Activated CD4-positive, alpha-beta T cell treated with anti-CD3 and anti-CD28 coated beads for 36 hours (primary cell): ENCODE data around the gene AMN. TPM values are rescaled to one million over a fixed set of nuclear protein-coding genes. Genes with fewer than 3 reads are reported as not detected.
"Not testable (repeated sequence)": the region's sequence is repeated elsewhere in the genome, so short reads cannot be mapped to it uniquely, and the experiment has no call there.

Source experiments
- ATAC-seq: fragments of 200-7000 bp; cut with Tn5 transposase; one replicate; pipeline ENCODE4 v1.10.0; 2021; ENCODE audit warnings: mild to moderate bottlenecking, moderate library complexity
- CTCF ChIA-PET: fragments of 350-600 bp; sonication (Branson Sonifier 250); formaldehyde crosslinking; loops from one replicate; lab custom pipeline; 2021; ENCODE audit warnings: antibody characterized with exemption; lab: Charles Lee
- POLR2A ChIA-PET: fragments of 350-600 bp; sonication (Branson Sonifier 250); formaldehyde crosslinking; loops from one replicate; lab custom pipeline; 2021; ENCODE audit warnings: antibody characterized with exemption, inconsistent platforms; lab: Charles Lee
- DNase-seq: peaks from one replicate; pipeline ENCODE4 v3.0.0-alpha.2; 2020
- H3K27ac Mint-ChIP-seq: one replicate; pipeline ENCODE4 v1.8.0; 2021; ENCODE audit warnings: mixed read lengths
- H3K27me3 Mint-ChIP-seq: one replicate; pipeline ENCODE4 v1.8.0; 2021; ENCODE audit warnings: mixed read lengths
- H3K36me3 Mint-ChIP-seq: one replicate; pipeline ENCODE4 v1.8.0; 2021; ENCODE audit warnings: low read depth, mixed read lengths
- H3K4me1 Mint-ChIP-seq: one replicate; pipeline ENCODE4 v1.8.0; 2021; ENCODE audit warnings: mixed read lengths
- H3K4me3 Mint-ChIP-seq: one replicate; pipeline ENCODE4 v1.8.0; 2021; ENCODE audit warnings: mild to moderate bottlenecking, moderate library complexity, mixed read lengths
- H3K9me3 Mint-ChIP-seq: one replicate; pipeline ENCODE4 v1.8.0; 2021; ENCODE audit warnings: low read depth, mixed read lengths
- intact Hi-C, 2 experiments: fragments of 100-400 bp; cut with DNase I in 1 of 2; cut with micrococcal nuclease in 1 of 2; formaldehyde crosslinking; loops; one replicate each; pipeline versions ENCODE4 v1.14.2 to v1.15.1; 2022 to 2024; cut with DNase I, micrococcal nuclease
- total RNA-seq, 2 experiments: library from RNA; stranded (reverse); gene quantifications; one replicate each; pipeline ENCODE4 v1.2.3, GENCODE V29; 2021

Gene AMN
- total RNA-seq: under 1 TPM; 0.23 to 0.53 TPM

DNA sequence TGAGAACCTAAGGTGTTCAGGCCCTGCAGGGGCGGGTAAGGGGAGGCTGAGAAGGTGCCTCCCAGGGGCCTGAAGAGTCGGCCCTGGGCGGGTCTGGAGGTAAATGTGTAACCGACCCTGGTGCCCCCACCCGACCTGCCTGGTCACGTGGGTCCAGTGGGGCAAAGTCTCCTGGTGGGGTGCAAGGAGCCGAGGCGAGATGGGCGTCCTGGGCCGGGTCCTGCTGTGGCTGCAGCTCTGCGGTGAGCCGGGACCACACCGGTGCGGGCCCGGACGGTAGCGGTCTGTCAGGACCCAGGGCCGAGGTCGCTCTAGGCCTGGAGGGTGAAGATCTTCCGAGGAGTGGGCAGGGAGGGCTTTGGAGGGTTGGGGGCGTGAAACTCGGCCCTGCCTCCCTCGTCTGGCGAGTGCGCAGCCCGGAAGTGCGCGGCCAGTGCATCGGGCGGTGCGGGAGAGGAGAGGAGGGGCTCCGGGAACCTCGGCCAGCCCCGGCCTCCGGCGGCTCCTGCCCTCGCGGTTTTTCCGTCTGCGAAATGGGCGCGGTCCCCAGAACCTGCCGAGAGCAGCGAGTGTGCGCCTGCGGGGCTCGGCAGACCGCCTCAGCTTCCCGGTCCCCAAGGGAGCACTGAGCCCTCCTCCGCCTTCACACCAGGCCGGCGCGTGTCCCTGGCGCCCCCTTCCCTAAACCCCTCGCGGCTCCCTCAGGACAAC lies at the start of gene AMN:
AMN (plus strand) TSS at position 174 of the 711 bp plus-strand sequence; CDS start at position 200, 26 bp downstream.
- DNase-seq: peak; percentile 44
- ATAC-seq: peak; percentile 43
- ChIA-PET POLR2A (no interaction called here), CTCF (interaction anchor here (0.6 kb wide), 2 partner anchors 127 to 226 kb away, joined by 3 read pairs; no protein-coding TSS in a partner anchor)
- no peaks in the 10 kb centered on the region for H3K36me3 Mint-ChIP-seq
- intact Hi-C loops: no loop called here
- peaks cover 23% of the 10 kb centered on the region for H3K27me3 Mint-ChIP-seq
- peaks cover 11% of the 10 kb centered on the region for H3K4me1 Mint-ChIP-seq
- no peaks in the 10 kb centered on the region for H3K9me3 Mint-ChIP-seq
- H3K4me3 Mint-ChIP-seq: peak within 1 kb of the TSS; percentile 16
- H3K27ac Mint-ChIP-seq: no peak within 1 kb of the TSS

- no peak overlapping the region for H3K4me3 Mint-ChIP-seq
- H3K36me3 Mint-ChIP-seq: peaks cover 45% of the 10 kb centered on the region
- CTCF ChIA-PET: interaction anchor here (0.9 to 1.5 kb wide), 2 partner anchors 174 to 179 kb away, joined by 3 to 5 read pairs; no protein-coding TSS in a partner anchor
- no peaks in the 10 kb centered on the region for H3K27me3 Mint-ChIP-seq
- no peaks in the 10 kb centered on the region for H3K9me3 Mint-ChIP-seq
- intact Hi-C loops: no loop called here
- POLR2A ChIA-PET: interaction anchor here (0.7 kb wide), 1 partner anchor 99 kb away, joined by 7 read pairs; no protein-coding TSS in a partner anchor
- peaks cover 17% of the 10 kb centered on the region for H3K4me1 Mint-ChIP-seq
- no peak overlapping the region for H3K27ac Mint-ChIP-seq
- ATAC-seq (no peak), DNase-seq (no peak)
Observed at GRCh38 chr14:102873131-102873530, 49.3 kb upstream of the AMN start.

- no peaks in the 10 kb centered on the region for H3K27me3 Mint-ChIP-seq
- peaks cover 45% of the 10 kb centered on the region for H3K36me3 Mint-ChIP-seq
- peaks cover 17% of the 10 kb centered on the region for H3K4me1 Mint-ChIP-seq
- CTCF ChIA-PET: interaction anchor here (0.9 to 1.5 kb wide), 2 partner anchors 175 to 179 kb away, joined by 3 to 5 read pairs; no protein-coding TSS in a partner anchor
- no peak overlapping the region for H3K4me3 Mint-ChIP-seq
- intact Hi-C loops: no loop called here
- no peak overlapping the region for H3K27ac Mint-ChIP-seq
- DNase-seq (no peak), ATAC-seq (no peak)
- POLR2A ChIA-PET: interaction anchor here (0.7 to 0.8 kb wide), 2 partner anchors 11 to 99 kb away, joined by 3 to 7 read pairs; no protein-coding TSS in a partner anchor
- no peaks in the 10 kb centered on the region for H3K9me3 Mint-ChIP-seq
Observed at GRCh38 chr14:102873546-102874061, 48.9 kb upstream of the AMN start.

DNA sequence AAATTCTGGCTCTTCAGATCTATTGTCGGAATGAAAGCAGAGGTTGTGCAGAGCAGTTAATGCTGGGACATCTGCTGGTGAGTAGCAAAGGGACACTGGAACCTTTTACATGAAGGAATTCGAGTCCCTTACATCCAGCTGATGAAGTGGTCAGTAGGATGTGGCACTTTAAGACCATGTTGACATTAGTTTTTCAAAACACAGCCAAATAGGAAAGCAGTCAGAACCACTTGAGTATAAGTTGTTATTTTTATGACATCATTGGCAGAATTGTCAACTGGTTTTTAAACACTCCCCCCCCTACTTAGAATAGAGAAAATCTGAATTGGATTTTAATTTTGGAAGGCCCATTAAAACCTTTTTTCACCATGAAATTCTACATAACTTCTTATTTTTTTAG lies 46.8 kb upstream of the AMN start:
- ChIA-PET POLR2A (no interaction called here), CTCF (interaction anchor here (0.7 kb wide), 1 partner anchor 11 kb away, joined by 3 read pairs; no protein-coding TSS in a partner anchor)
- Mint-ChIP-seq H3K27ac (no peak overlapping the region), H3K27me3 (no peaks in the 10 kb centered on the region), H3K36me3 (peaks cover 48% of the 10 kb centered on the region), H3K4me1 (peaks cover 13% of the 10 kb centered on the region), H3K9me3 (no peaks in the 10 kb centered on the region), H3K4me3 (no peak overlapping the region)
- ATAC-seq (no peak), DNase-seq (no peak)
- intact Hi-C loops: no loop called here

- H3K4me3 Mint-ChIP-seq, DNase-seq, POLR2A ChIA-PET, H3K9me3 Mint-ChIP-seq, ATAC-seq, H3K27ac Mint-ChIP-seq, H3K27me3 Mint-ChIP-seq, intact Hi-C loops: not testable (repeated sequence)
- peaks cover 49% of the 10 kb centered on the region for H3K36me3 Mint-ChIP-seq
- CTCF ChIA-PET: interaction anchor here (0.8 to 1.1 kb wide), 2 partner anchors 9 to 183 kb away, joined by 3 to 4 read pairs; no protein-coding TSS in a partner anchor
- H3K4me1 Mint-ChIP-seq: peaks cover 15% of the 10 kb centered on the region
Observed at GRCh38 chr14:102877511-102877910, 45.0 kb upstream of the AMN start.

DNA sequence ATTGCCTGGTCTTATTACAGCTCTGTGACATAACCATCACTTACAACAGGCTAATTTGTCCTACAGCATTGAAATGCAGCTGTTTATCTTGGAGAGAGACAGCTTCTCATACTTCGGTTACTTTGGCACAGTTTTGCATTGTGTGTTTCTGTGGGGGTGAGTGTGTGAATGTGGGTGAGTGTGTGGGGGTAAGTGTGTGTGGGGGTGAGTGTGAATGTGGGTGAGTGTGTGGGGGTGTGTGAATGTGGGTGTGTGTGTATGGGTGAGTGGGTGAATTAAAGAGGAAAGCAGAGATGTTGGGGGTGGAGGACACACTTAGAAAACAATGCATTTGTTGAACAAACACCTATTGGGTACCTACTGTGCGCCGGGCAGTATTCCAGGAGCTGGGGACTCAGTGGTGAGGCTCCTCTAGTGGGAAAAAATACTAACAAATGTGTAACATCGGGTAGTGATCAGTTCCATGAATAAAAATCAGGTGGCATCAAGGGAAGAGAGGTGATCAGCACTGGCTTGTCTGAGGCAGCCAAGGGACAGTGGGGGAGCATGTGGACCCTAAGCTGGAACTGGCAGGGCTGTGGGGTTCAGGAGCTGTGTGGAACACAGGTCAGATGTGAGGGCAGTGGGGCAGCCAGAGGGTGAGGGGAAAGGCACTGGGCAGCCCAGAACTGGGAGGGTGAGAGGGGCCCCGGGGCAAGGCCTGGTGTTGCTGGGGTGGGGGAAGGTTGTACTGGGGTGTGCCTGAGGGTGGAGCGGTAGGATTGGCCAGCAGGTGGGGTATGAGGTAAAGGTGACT lies 44.1 kb upstream of the AMN start:
- ATAC-seq (no peak), DNase-seq (no peak)
- no peaks in the 10 kb centered on the region for H3K27me3 Mint-ChIP-seq
- peaks cover 48% of the 10 kb centered on the region for H3K36me3 Mint-ChIP-seq
- H3K9me3 Mint-ChIP-seq: no peaks in the 10 kb centered on the region
- ChIA-PET CTCF (interaction anchor here (1.1 kb wide), 1 partner anchor 10 kb away, joined by 3 read pairs; no protein-coding TSS in a partner anchor), POLR2A (no interaction called here)
- peak overlapping the region; percentile 29 for H3K27ac Mint-ChIP-seq
- intact Hi-C loops: no loop called here
- H3K4me1 Mint-ChIP-seq: peaks cover 23% of the 10 kb centered on the region
- no peak overlapping the region for H3K4me3 Mint-ChIP-seq

GRCh38 chr14:102878970-102879460 lies 43.4 kb upstream of the AMN start:
- Mint-ChIP-seq H3K4me1 (peaks cover 25% of the 10 kb centered on the region), H3K36me3 (peaks cover 51% of the 10 kb centered on the region), H3K4me3 (no peak overlapping the region), H3K27me3 (no peaks in the 10 kb centered on the region), H3K9me3 (no peaks in the 10 kb centered on the region), H3K27ac (peak overlapping the region; percentile 29)
- intact Hi-C loops: no loop called here
- POLR2A ChIA-PET: no interaction called here
- ATAC-seq (no peak), DNase-seq (no peak)
- CTCF ChIA-PET: interaction anchor here (1.1 kb wide), 1 partner anchor 185 kb away, joined by 3 read pairs; no protein-coding TSS in a partner anchor

DNA sequence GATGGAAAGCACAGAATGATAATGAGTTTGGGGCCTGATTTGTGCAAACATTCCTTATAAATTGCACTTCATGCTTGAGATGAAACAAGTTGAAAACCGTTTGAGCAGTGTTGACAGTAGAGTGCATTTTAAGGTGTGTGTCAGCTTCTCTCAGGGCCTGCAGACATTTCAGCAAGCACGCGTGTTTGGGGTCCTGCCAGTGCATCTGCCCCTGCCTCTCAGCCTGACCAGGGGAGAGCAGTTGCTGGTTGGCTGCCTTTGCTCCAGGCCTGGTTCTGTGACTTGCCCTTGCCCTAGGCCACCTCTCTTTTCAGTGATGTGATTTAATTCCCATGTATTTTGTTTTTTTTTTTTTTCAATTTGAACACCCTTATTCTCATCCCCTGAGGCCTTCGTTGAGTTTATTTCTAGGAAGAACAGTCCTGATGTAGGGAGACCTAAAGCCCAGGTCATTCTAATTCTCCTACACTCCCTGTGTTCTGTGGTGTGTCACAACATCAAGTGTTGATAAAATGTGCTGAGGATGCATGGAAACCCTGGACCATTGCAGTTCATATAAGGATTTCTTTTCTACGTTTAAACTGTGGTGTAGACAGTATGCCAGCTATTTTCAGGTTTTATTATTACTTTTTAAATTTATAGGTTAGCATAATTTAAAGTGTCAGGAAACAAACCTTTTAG lies 40.1 kb upstream of the AMN start:
- Mint-ChIP-seq H3K27ac (peak overlapping the region; percentile 66), H3K27me3 (no peaks in the 10 kb centered on the region), H3K4me1 (peaks cover 28% of the 10 kb centered on the region), H3K36me3 (peaks cover 66% of the 10 kb centered on the region), H3K4me3 (no peak overlapping the region), H3K9me3 (no peaks in the 10 kb centered on the region)
- CTCF ChIA-PET: no interaction called here
- DNase-seq (no peak), ATAC-seq (no peak)
- POLR2A ChIA-PET: no interaction called here
- intact Hi-C loops: loop anchor here (2.0 kb wide), 2 partner anchors 64 to 108 kb away; no protein-coding TSS in a partner anchor

DNA sequence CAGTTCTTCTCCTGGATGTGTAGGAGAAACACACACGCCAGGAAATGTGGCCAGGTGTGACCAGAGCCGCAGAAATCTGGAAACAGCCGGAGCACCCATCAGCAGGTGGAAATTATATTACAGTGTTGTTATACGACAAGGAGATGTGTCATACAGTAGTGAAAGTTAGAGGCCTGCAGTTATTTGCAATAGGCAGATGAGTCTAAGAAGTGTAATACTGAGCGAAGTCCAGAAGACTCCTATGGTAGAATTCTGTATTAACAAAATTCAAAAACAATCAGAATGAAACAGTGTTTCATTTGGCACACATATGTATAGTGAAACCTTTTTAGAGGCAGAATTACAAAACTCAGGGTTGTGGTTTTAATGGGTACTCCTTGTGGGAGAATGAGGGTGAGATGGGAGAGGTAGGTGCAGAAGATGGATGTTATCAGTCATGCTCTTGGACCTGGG lies 39.3 kb upstream of the AMN start:
- Mint-ChIP-seq H3K9me3 (no peaks in the 10 kb centered on the region), H3K36me3 (peaks cover 68% of the 10 kb centered on the region), H3K4me1 (peaks cover 28% of the 10 kb centered on the region), H3K4me3 (no peak overlapping the region), H3K27ac (peak overlapping the region; percentile 72), H3K27me3 (no peaks in the 10 kb centered on the region)
- ATAC-seq: peak; percentile 94
- CTCF ChIA-PET: no interaction called here
- intact Hi-C loops: loop anchor here (1.0 to 2.0 kb wide), 4 partner anchors 61 to 108 kb away; no protein-coding TSS in a partner anchor
- POLR2A ChIA-PET: no interaction called here
- peak; percentile 60 for DNase-seq

- H3K4me3 Mint-ChIP-seq: no peak overlapping the region
Observed at GRCh38 chr14:102883554-102883953, 38.9 kb upstream of the AMN start.

More at GRCh38 chr14:102883554-102883953, 38.9 kb upstream of the AMN start:
- Mint-ChIP-seq H3K36me3 (peaks cover 72% of the 10 kb centered on the region), H3K27me3 (no peaks in the 10 kb centered on the region), H3K27ac (peak overlapping the region; percentile 58), H3K9me3 (no peaks in the 10 kb centered on the region), H3K4me1 (peaks cover 28% of the 10 kb centered on the region)
- intact Hi-C loops: loop anchor here (1.0 to 2.0 kb wide), 4 partner anchors 61 to 109 kb away; no protein-coding TSS in a partner anchor
- CTCF ChIA-PET: no interaction called here
- ATAC-seq (no peak), DNase-seq (no peak)
- POLR2A ChIA-PET: no interaction called here
